HPDE6-E6E7 (cell line): Measurements from ENCODE around the gene RER1.
A peak's percentile ranks its signal among the peaks of the same experiment; 100 is the strongest.

Experiments used
- DNase-seq: peaks from one replicate; pipeline ENCODE4 v3.0.0; 2011; ENCODE audit warnings: missing footprints; ENCODE audit errors: extremely low spot score

RER1 gene

GRCh38 chr1:2391041-2391930 lies at the start of gene RER1, which contains the start of gene MORN1:
RER1 (plus strand) TSS chr1:2391841; CDS start chr1:2395791, 3,950 bp downstream.
MORN1 (minus strand) TSS chr1:2391554; CDS start chr1:2391533, 21 bp downstream.
- DNase-seq, result peak; percentile 97

- no peak for DNase-seq
Measured at GRCh38 chr1:2342384-2343022, 49.1 kb upstream of the RER1 start.

- DNase-seq, result no peak
Measured at GRCh38 chr1:2343023-2343935, 48.4 kb upstream of the RER1 start.

- DNase-seq, result no peak
Measured at GRCh38 chr1:2344121-2344681, 47.4 kb upstream of the RER1 start.

- no peak for DNase-seq
Measured at GRCh38 chr1:2344744-2345296, 46.8 kb upstream of the RER1 start.

GRCh38 chr1:2345297-2346075 lies 46.2 kb upstream of the RER1 start:
- DNase-seq, result no peak

GRCh38 chr1:2346691-2347408 lies 44.8 kb upstream of the RER1 start:
- no peak for DNase-seq

- DNase-seq, result no peak
Measured at GRCh38 chr1:2347409-2347785, 44.2 kb upstream of the RER1 start.

- DNase-seq, result no peak
Measured at GRCh38 chr1:2347896-2348295, 43.7 kb upstream of the RER1 start.

- DNase-seq, result no peak
Measured at GRCh38 chr1:2348346-2349325, 43.0 kb upstream of the RER1 start.

GRCh38 chr1:2349806-2350205 lies 41.8 kb upstream of the RER1 start:
- DNase-seq, result no peak

GRCh38 chr1:2350501-2350900 lies 41.1 kb upstream of the RER1 start:
- no peak for DNase-seq

- DNase-seq, result no peak
Measured at GRCh38 chr1:2350911-2351655, 40.6 kb upstream of the RER1 start.

- no peak for DNase-seq
Measured at GRCh38 chr1:2351723-2352122, 39.9 kb upstream of the RER1 start.

GRCh38 chr1:2352341-2352896 lies 39.2 kb upstream of the RER1 start:
- DNase-seq, result no peak

GRCh38 chr1:2352897-2353550 lies 38.6 kb upstream of the RER1 start:
- no peak for DNase-seq
